ENCODE measurements around the gene LRP5.

Gene LRP5

GRCh38 chr11:68412593-68413475 is 100.4 kb downstream of the LRP5 start:
- Histone ChIP-seq H3K27ac (ENCODE audit: poor library complexity, severe bottlenecking) (no peak overlapping the region), H3K27me3 (ENCODE audit: insufficient read depth, poor library complexity, severe bottlenecking) (no peaks in the 10 kb centered on the region), H3K36me3 (ENCODE audit: low read depth) (peaks cover 56% of the 10 kb centered on the region), H3K4me1 (ENCODE audit: insufficient read depth, poor library complexity, severe bottlenecking) (no peaks in the 10 kb centered on the region), H3K9me3 (ENCODE audit: severe bottlenecking) (no peaks in the 10 kb centered on the region), H3K4me3 (ENCODE audit: severe bottlenecking) (no peak overlapping the region)
- no peak for DNase-seq (ENCODE audit: low spot score)
- no peak for ATAC-seq (ENCODE audit: low read depth)
- TF ChIP-seq CTCF (IDR thresholded peaks at IDR 0.05; ENCODE audit: poor library complexity, severe bottlenecking) = no peak

- no peaks in the 10 kb centered on the region for H3K4me1 ChIP-seq (ENCODE audit: insufficient read depth, poor library complexity, severe bottlenecking)
- ATAC-seq (ENCODE audit: low read depth) (no peak), DNase-seq (ENCODE audit: low spot score) (no peak)
- no peak overlapping the region for H3K27ac ChIP-seq (ENCODE audit: poor library complexity, severe bottlenecking)
- no peak overlapping the region for H3K4me3 ChIP-seq (ENCODE audit: severe bottlenecking)
- H3K36me3 ChIP-seq (ENCODE audit: low read depth) = peaks cover 50% of the 10 kb centered on the region
- H3K27me3 ChIP-seq (ENCODE audit: insufficient read depth, poor library complexity, severe bottlenecking) = no peaks in the 10 kb centered on the region
- no peak for TF ChIP-seq CTCF (IDR thresholded peaks at IDR 0.05; ENCODE audit: poor library complexity, severe bottlenecking)
- no peaks in the 10 kb centered on the region for H3K9me3 ChIP-seq (ENCODE audit: severe bottlenecking)
Measured at GRCh38 chr11:68413591-68413999, 101.2 kb downstream of the LRP5 start.

- no peaks in the 10 kb centered on the region for H3K9me3 ChIP-seq (ENCODE audit: severe bottlenecking)
- no peak for ATAC-seq (ENCODE audit: low read depth)
- no peak overlapping the region for H3K4me3 ChIP-seq (ENCODE audit: severe bottlenecking)
- peak; percentile 42 for DNase-seq (ENCODE audit: low spot score)
- no peaks in the 10 kb centered on the region for H3K4me1 ChIP-seq (ENCODE audit: insufficient read depth, poor library complexity, severe bottlenecking)
- peaks cover 51% of the 10 kb centered on the region for H3K36me3 ChIP-seq (ENCODE audit: low read depth)
- H3K27me3 ChIP-seq (ENCODE audit: insufficient read depth, poor library complexity, severe bottlenecking) = no peaks in the 10 kb centered on the region
- no peak overlapping the region for H3K27ac ChIP-seq (ENCODE audit: poor library complexity, severe bottlenecking)
- no peak for TF ChIP-seq CTCF (IDR thresholded peaks at IDR 0.05; ENCODE audit: poor library complexity, severe bottlenecking)
Measured at GRCh38 chr11:68414496-68415221, 102.3 kb downstream of the LRP5 start.

- no peak for TF ChIP-seq CTCF (IDR thresholded peaks at IDR 0.05; ENCODE audit: poor library complexity, severe bottlenecking)
- peak; percentile 49 for DNase-seq (ENCODE audit: low spot score)
- Histone ChIP-seq H3K9me3 (ENCODE audit: severe bottlenecking) (no peaks in the 10 kb centered on the region), H3K4me3 (ENCODE audit: severe bottlenecking) (no peak overlapping the region), H3K4me1 (ENCODE audit: insufficient read depth, poor library complexity, severe bottlenecking) (no peaks in the 10 kb centered on the region), H3K36me3 (ENCODE audit: low read depth) (peaks cover 50% of the 10 kb centered on the region), H3K27ac (ENCODE audit: poor library complexity, severe bottlenecking) (no peak overlapping the region), H3K27me3 (ENCODE audit: insufficient read depth, poor library complexity, severe bottlenecking) (no peaks in the 10 kb centered on the region)
- ATAC-seq (ENCODE audit: low read depth) = no peak
Measured at GRCh38 chr11:68416070-68416578, 103.7 kb downstream of the LRP5 start.

Data from RWPE2 (cell line).